Measurements from ENCODE around the gene ERC1.

ERC1 gene

GRCh38 chr12:1115484-1116231, 124.6 kb downstream of the ERC1 start:
- Histone ChIP-seq H3K9ac (ENCODE audit: low read length) (peak overlapping the region; percentile 53), H3K4me2 (ENCODE audit: low read length, poor library complexity, severe bottlenecking) (no peak overlapping the region), H2BK15ac (ENCODE audit: low read depth, poor library complexity, severe bottlenecking) (no peak overlapping the region), H2BK120ac (ENCODE audit: low read depth, low read length) (no peak overlapping the region), H3K4me1 (ENCODE audit: control insufficient read depth, insufficient read depth, low read depth, low read length) (no peaks in the 10 kb centered on the region), H3K79me1 (replicated peaks; ENCODE audit: low read length, poor library complexity, severe bottlenecking) (peaks cover 11% of the 10 kb centered on the region), H3K18ac (ENCODE audit: low read depth in 1 of 2, low read length in 2 of 2) (no peak overlapping the region), H2BK5ac (ENCODE audit: low read depth, low read length, poor library complexity, severe bottlenecking) (no peak overlapping the region), H3K27ac (ENCODE audit: low read length, poor library complexity, severe bottlenecking) (peak overlapping the region; percentile 61), H3K9me3 (ENCODE audit: control insufficient read depth, low read length) (no peaks in the 10 kb centered on the region), H2AFZ (ENCODE audit: low read depth, low read length) (no peak overlapping the region), H4K8ac (ENCODE audit: low read length) (no peak overlapping the region), H2BK12ac (ENCODE audit: low read length in 2 of 2) (no peak overlapping the region), H3K27me3 (ENCODE audit: control insufficient read depth in 1 of 2, insufficient read depth in 1 of 2, low read length in 2 of 2) (no peaks in the 10 kb centered on the region), H3K4me3 (ENCODE audit: insufficient read depth in 1 of 2, low read depth in 1 of 2, low read length in 2 of 2) (peak overlapping the region in 1 of 2 experiments; percentile 12), H3K4ac (ENCODE audit: low read depth in 1 of 2, low read length in 2 of 2) (no peak overlapping the region), H4K91ac (ENCODE audit: low read length) (no peak overlapping the region), H3K23ac (ENCODE audit: low read length in 2 of 2) (no peak overlapping the region), H3K36me3 (ENCODE audit: control insufficient read depth in 1 of 2, insufficient read depth in 2 of 2, low read depth in 1 of 2, low read length in 2 of 2) (peaks cover 4 to 29% of the 10 kb centered on the region in 2 experiments), H3K14ac (ENCODE audit: low read length in 2 of 2) (no peak overlapping the region), H2AK5ac (ENCODE audit: low read length, severe bottlenecking) (no peak overlapping the region)
- 75% methylated on average over 2 of the region's 4 CpGs for WGBS
- no peak for DNase-seq

GRCh38 chr12:1117371-1117770, 126.3 kb downstream of the ERC1 start:
- H3K14ac ChIP-seq (ENCODE audit: low read length in 2 of 2), result no peak overlapping the region
- no peak overlapping the region for H3K27ac ChIP-seq (ENCODE audit: low read length, poor library complexity, severe bottlenecking)
- H2AK5ac ChIP-seq (ENCODE audit: low read length, severe bottlenecking), result no peak overlapping the region
- no peak overlapping the region for H4K8ac ChIP-seq (ENCODE audit: low read length)
- no peak overlapping the region for H3K23ac ChIP-seq (ENCODE audit: low read length in 2 of 2)
- H2BK15ac ChIP-seq (ENCODE audit: low read depth, poor library complexity, severe bottlenecking), result no peak overlapping the region
- no peak overlapping the region for H3K9ac ChIP-seq (ENCODE audit: low read length)
- no peak overlapping the region for H2BK5ac ChIP-seq (ENCODE audit: low read depth, low read length, poor library complexity, severe bottlenecking)
- H3K18ac ChIP-seq (ENCODE audit: low read depth in 1 of 2, low read length in 2 of 2), result no peak overlapping the region
- no peak overlapping the region for H3K4ac ChIP-seq (ENCODE audit: low read depth in 1 of 2, low read length in 2 of 2)
- H4K91ac ChIP-seq (ENCODE audit: low read length), result no peak overlapping the region
- H3K4me3 ChIP-seq (ENCODE audit: insufficient read depth in 1 of 2, low read depth in 1 of 2, low read length in 2 of 2), result no peak overlapping the region
- H3K4me2 ChIP-seq (ENCODE audit: low read length, poor library complexity, severe bottlenecking), result no peak overlapping the region
- H2BK120ac ChIP-seq (ENCODE audit: low read depth, low read length), result no peak overlapping the region
- H2BK12ac ChIP-seq (ENCODE audit: low read length in 2 of 2), result no peak overlapping the region
- DNase-seq, result no peak
- H3K27me3 ChIP-seq (ENCODE audit: control insufficient read depth in 1 of 2, insufficient read depth in 1 of 2, low read length in 2 of 2), result no peaks in the 10 kb centered on the region
- peaks cover 10% of the 10 kb centered on the region for H3K79me1 ChIP-seq (replicated peaks; ENCODE audit: low read length, poor library complexity, severe bottlenecking)
- no peaks in the 10 kb centered on the region for H3K4me1 ChIP-seq (ENCODE audit: control insufficient read depth, insufficient read depth, low read depth, low read length)
- peaks cover 0 to 19% of the 10 kb centered on the region in 2 experiments for H3K36me3 ChIP-seq (ENCODE audit: control insufficient read depth in 1 of 2, insufficient read depth in 2 of 2, low read depth in 1 of 2, low read length in 2 of 2)
- H3K9me3 ChIP-seq (ENCODE audit: control insufficient read depth, low read length), result no peaks in the 10 kb centered on the region
- no peak overlapping the region for H2AFZ ChIP-seq (ENCODE audit: low read depth, low read length)
- WGBS, result no CpG with 5 or more reads among the region's 6 CpGs

- Histone ChIP-seq H2AK5ac (ENCODE audit: low read length, severe bottlenecking) (no peak overlapping the region), H3K4me3 (ENCODE audit: insufficient read depth in 1 of 2, low read depth in 1 of 2, low read length in 2 of 2) (no peak overlapping the region), H2BK120ac (ENCODE audit: low read depth, low read length) (no peak overlapping the region), H2BK15ac (ENCODE audit: low read depth, poor library complexity, severe bottlenecking) (no peak overlapping the region), H3K4me1 (ENCODE audit: control insufficient read depth, insufficient read depth, low read depth, low read length) (no peaks in the 10 kb centered on the region), H3K9ac (ENCODE audit: low read length) (no peak overlapping the region), H4K91ac (ENCODE audit: low read length) (no peak overlapping the region), H3K4ac (ENCODE audit: low read depth in 1 of 2, low read length in 2 of 2) (no peak overlapping the region), H4K8ac (ENCODE audit: low read length) (no peak overlapping the region), H3K23ac (ENCODE audit: low read length in 2 of 2) (no peak overlapping the region), H3K79me1 (replicated peaks; ENCODE audit: low read length, poor library complexity, severe bottlenecking) (peaks cover 9% of the 10 kb centered on the region), H3K18ac (ENCODE audit: low read depth in 1 of 2, low read length in 2 of 2) (no peak overlapping the region), H3K14ac (ENCODE audit: low read length in 2 of 2) (no peak overlapping the region), H3K4me2 (ENCODE audit: low read length, poor library complexity, severe bottlenecking) (no peak overlapping the region), H3K9me3 (ENCODE audit: control insufficient read depth, low read length) (no peaks in the 10 kb centered on the region), H2BK5ac (ENCODE audit: low read depth, low read length, poor library complexity, severe bottlenecking) (no peak overlapping the region), H2BK12ac (ENCODE audit: low read length in 2 of 2) (no peak overlapping the region), H3K27me3 (ENCODE audit: control insufficient read depth in 1 of 2, insufficient read depth in 1 of 2, low read length in 2 of 2) (no peaks in the 10 kb centered on the region), H3K36me3 (ENCODE audit: control insufficient read depth in 1 of 2, insufficient read depth in 2 of 2, low read depth in 1 of 2, low read length in 2 of 2) (peaks cover 0 to 20% of the 10 kb centered on the region in 2 experiments), H2AFZ (ENCODE audit: low read depth, low read length) (no peak overlapping the region), H3K27ac (ENCODE audit: low read length, poor library complexity, severe bottlenecking) (no peak overlapping the region)
- 18% methylated on average over 2 of the region's 5 CpGs for WGBS
- peak; percentile 69 for DNase-seq
Measured at GRCh38 chr12:1117970-1118563, 127.0 kb downstream of the ERC1 start.

GRCh38 chr12:1122786-1123185, 131.8 kb downstream of the ERC1 start:
- no peak overlapping the region for H2BK5ac ChIP-seq (ENCODE audit: low read depth, low read length, poor library complexity, severe bottlenecking)
- no peak overlapping the region for H3K18ac ChIP-seq (ENCODE audit: low read depth in 1 of 2, low read length in 2 of 2)
- H4K91ac ChIP-seq (ENCODE audit: low read length), result no peak overlapping the region
- no peak overlapping the region for H3K9ac ChIP-seq (ENCODE audit: low read length)
- H3K4ac ChIP-seq (ENCODE audit: low read depth in 1 of 2, low read length in 2 of 2), result no peak overlapping the region
- H2AFZ ChIP-seq (ENCODE audit: low read depth, low read length), result no peak overlapping the region
- no peaks in the 10 kb centered on the region for H3K4me1 ChIP-seq (ENCODE audit: control insufficient read depth, insufficient read depth, low read depth, low read length)
- peaks cover 8% of the 10 kb centered on the region for H3K79me1 ChIP-seq (replicated peaks; ENCODE audit: low read length, poor library complexity, severe bottlenecking)
- H3K36me3 ChIP-seq (ENCODE audit: control insufficient read depth in 1 of 2, insufficient read depth in 2 of 2, low read depth in 1 of 2, low read length in 2 of 2), result peaks cover 0 to 20% of the 10 kb centered on the region in 2 experiments
- WGBS, result 79% methylated on average over 2 of the region's 3 CpGs
- H3K27me3 ChIP-seq (ENCODE audit: control insufficient read depth in 1 of 2, insufficient read depth in 1 of 2, low read length in 2 of 2), result no peaks in the 10 kb centered on the region
- H3K23ac ChIP-seq (ENCODE audit: low read length in 2 of 2), result no peak overlapping the region
- H3K4me2 ChIP-seq (ENCODE audit: low read length, poor library complexity, severe bottlenecking), result no peak overlapping the region
- H3K4me3 ChIP-seq (ENCODE audit: insufficient read depth in 1 of 2, low read depth in 1 of 2, low read length in 2 of 2), result no peak overlapping the region
- no peak overlapping the region for H3K27ac ChIP-seq (ENCODE audit: low read length, poor library complexity, severe bottlenecking)
- no peak overlapping the region for H2BK12ac ChIP-seq (ENCODE audit: low read length in 2 of 2)
- no peak overlapping the region for H3K14ac ChIP-seq (ENCODE audit: low read length in 2 of 2)
- H4K8ac ChIP-seq (ENCODE audit: low read length), result no peak overlapping the region
- H2BK15ac ChIP-seq (ENCODE audit: low read depth, poor library complexity, severe bottlenecking), result no peak overlapping the region
- DNase-seq, result peak; percentile 21
- no peak overlapping the region for H2BK120ac ChIP-seq (ENCODE audit: low read depth, low read length)
- no peak overlapping the region for H2AK5ac ChIP-seq (ENCODE audit: low read length, severe bottlenecking)
- no peaks in the 10 kb centered on the region for H3K9me3 ChIP-seq (ENCODE audit: control insufficient read depth, low read length)

Measured in mesenchymal stem cell (in vitro differentiated cells and primary cell).